NCI-H146 treated with DMSO at 0.1 percent for 48 hours (cell line): ENCODE measurements around the gene MALAT1.

Experiments
- DNase-seq: peaks from one replicate; lab custom pipeline; 2025; ENCODE audit not compliant: unreplicated experiment; lab: John Stamatoyannopoulos, UW

MALAT1 gene

GRCh38 chr11:65537620-65538231, 38.9 kb downstream of the MALAT1 start:
- DNase-seq, result no peak

GRCh38 chr11:65538232-65538914, 39.5 kb downstream of the MALAT1 start:
- no peak for DNase-seq

- no peak for DNase-seq
These were observed 40.3 kb downstream of the MALAT1 start for GRCh38 chr11:65538915-65539743.

GRCh38 chr11:65539744-65540289, 41.0 kb downstream of the MALAT1 start:
- DNase-seq, result no peak

- no peak for DNase-seq
These were observed 41.6 kb downstream of the MALAT1 start for GRCh38 chr11:65540290-65541092.

- no peak for DNase-seq
These were observed 42.5 kb downstream of the MALAT1 start for GRCh38 chr11:65541093-65541982.

GRCh38 chr11:65542738-65543390, 44.0 kb downstream of the MALAT1 start:
- DNase-seq, result no peak

- no peak for DNase-seq
These were observed 47.0 kb downstream of the MALAT1 start for GRCh38 chr11:65545853-65546216.

GRCh38 chr11:65546217-65546958, 47.5 kb downstream of the MALAT1 start:
- no peak for DNase-seq

- DNase-seq, result no peak
These were observed 48.7 kb downstream of the MALAT1 start for GRCh38 chr11:65547446-65548125.

- no peak for DNase-seq
These were observed 49.5 kb downstream of the MALAT1 start for GRCh38 chr11:65548395-65548794.

GRCh38 chr11:65549096-65549495, 50.3 kb downstream of the MALAT1 start:
- no peak for DNase-seq

GRCh38 chr11:65551572-65552387, 52.9 kb downstream of the MALAT1 start:
- DNase-seq, result peak; percentile 83

GRCh38 chr11:65552388-65552951, 53.6 kb downstream of the MALAT1 start:
- DNase-seq, result no peak

GRCh38 chr11:65553301-65554001, 54.6 kb downstream of the MALAT1 start:
- DNase-seq, result no peak

GRCh38 chr11:65554057-65554818, 55.4 kb downstream of the MALAT1 start:
- DNase-seq, result no peak
